Mammary epithelial cell (primary cell): ENCODE data around the gene ASPG.

ENCODE experiments used
- EZH2 ChIP-seq: IDR thresholded peaks from 2 replicates; pipeline ENCODE4 v1.6.1; 2012; ENCODE audit warnings: low read length, inconsistent platforms, borderline replicate concordance
- TF ChIP-seq, protein P1 (sequence below), 2 donors: IDR thresholded peaks in 1 of 2; conservative IDR thresholded peaks in 1 of 2; 2 replicates each; pipeline ENCODE4 v1.5.1; 2011 to 2012; ENCODE audit warnings: inconsistent platforms in 2 of 2, low read length in 2 of 2, mild to moderate bottlenecking in 2 of 2, control low read depth in 1 of 2, low read depth in 1 of 2; ENCODE audit not compliant: insufficient read depth in 1 of 2; ENCODE audit errors: extremely low read depth in 1 of 2

- TF ChIP-seq, protein P1, sequence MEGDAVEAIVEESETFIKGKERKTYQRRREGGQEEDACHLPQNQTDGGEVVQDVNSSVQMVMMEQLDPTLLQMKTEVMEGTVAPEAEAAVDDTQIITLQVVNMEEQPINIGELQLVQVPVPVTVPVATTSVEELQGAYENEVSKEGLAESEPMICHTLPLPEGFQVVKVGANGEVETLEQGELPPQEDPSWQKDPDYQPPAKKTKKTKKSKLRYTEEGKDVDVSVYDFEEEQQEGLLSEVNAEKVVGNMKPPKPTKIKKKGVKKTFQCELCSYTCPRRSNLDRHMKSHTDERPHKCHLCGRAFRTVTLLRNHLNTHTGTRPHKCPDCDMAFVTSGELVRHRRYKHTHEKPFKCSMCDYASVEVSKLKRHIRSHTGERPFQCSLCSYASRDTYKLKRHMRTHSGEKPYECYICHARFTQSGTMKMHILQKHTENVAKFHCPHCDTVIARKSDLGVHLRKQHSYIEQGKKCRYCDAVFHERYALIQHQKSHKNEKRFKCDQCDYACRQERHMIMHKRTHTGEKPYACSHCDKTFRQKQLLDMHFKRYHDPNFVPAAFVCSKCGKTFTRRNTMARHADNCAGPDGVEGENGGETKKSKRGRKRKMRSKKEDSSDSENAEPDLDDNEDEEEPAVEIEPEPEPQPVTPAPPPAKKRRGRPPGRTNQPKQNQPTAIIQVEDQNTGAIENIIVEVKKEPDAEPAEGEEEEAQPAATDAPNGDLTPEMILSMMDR (conservative IDR thresholded peaks at IDR 0.05 in 1 of 2, IDR thresholded peaks at IDR 0.05 in 1 of 2; ENCODE audit: extremely low read depth in 1 of 2, insufficient read depth in 1 of 2, low read depth in 1 of 2, low read length in 2 of 2), result no peak
- no peak for TF ChIP-seq EZH2
Measured at GRCh38 chr14:104086210-104086660, 735 bp downstream of the ASPG start.
